PC-9 (cell line): ENCODE measurements around the gene CBX1. TPM values are rescaled to one million over a fixed set of nuclear protein-coding genes. Genes with fewer than 3 reads are reported as not detected.

Experiments used
- BruUV-seq: library from RNA; stranded (reverse); fragments of 400-500 nt; replicated peaks from 2 replicates; lab custom pipeline; 2021; lab: Mats Ljungman, UMichigan
- CTCF ChIA-PET: fragments of 300-600 bp; sonication (Branson Sonifier 250); formaldehyde crosslinking; loops from one replicate; lab custom pipeline; 2022; ENCODE audit warnings: antibody characterized with exemption; lab: Charles Lee
- POLR2A ChIA-PET: fragments of 300-600 bp; sonication (Branson Sonifier 250); formaldehyde crosslinking; loops from one replicate; lab custom pipeline; 2022; ENCODE audit warnings: antibody characterized with exemption; ENCODE audit not compliant: unreplicated experiment; lab: Charles Lee
- DNase-seq, 2 experiments: peaks; one replicate each; pipeline versions ENCODE4 v3.0.0 to v3.0.0-alpha.2; 2015 to 2022; ENCODE audit warnings: mixed read lengths in 1 of 2
- H2AFZ ChIP-seq: fragments of 200-600 bp; sonication (generic); 2 replicates; pipeline ENCODE4 v1.8.1; 2017; ENCODE audit warnings: antibody characterized with exemption
- H3F3A ChIP-seq: fragments of 200-600 bp; sonication (generic); 2 replicates; pipeline ENCODE4 v1.8.1; 2017; ENCODE audit warnings: antibody characterized with exemption, mild to moderate bottlenecking, low read depth; ENCODE audit not compliant: insufficient read depth
- H3K27ac ChIP-seq: fragments of 200-600 bp; sonication (generic); 2 replicates; pipeline ENCODE4 v1.6.1; 2016; ENCODE audit warnings: mixed run types
- H3K27me3 ChIP-seq: fragments of 200-600 bp; sonication (generic); 2 replicates; pipeline ENCODE4 v1.6.1; 2016; ENCODE audit warnings: low read depth, mixed run types; ENCODE audit not compliant: insufficient read depth
- H3K36me3 ChIP-seq: fragments of 200-600 bp; sonication (generic); 2 replicates; pipeline ENCODE4 v1.6.1; 2016; ENCODE audit warnings: low read depth, mixed run types
- H3K4me1 ChIP-seq: fragments of 200-600 bp; sonication (generic); replicated peaks from 2 replicates; pipeline ENCODE4 v1.6.1; 2016; ENCODE audit warnings: mixed run types; ENCODE audit not compliant: insufficient read depth
- H3K4me2 ChIP-seq: fragments of 200-600 bp; sonication (generic); 2 replicates; pipeline ENCODE4 v1.6.1; 2017; ENCODE audit warnings: mixed run types
- H3K4me3 ChIP-seq: fragments of 200-600 bp; sonication (generic); 2 replicates; pipeline ENCODE4 v1.6.1; 2016; ENCODE audit warnings: mixed run types
- H3K79me2 ChIP-seq: fragments of 200-600 bp; sonication (generic); 2 replicates; pipeline ENCODE4 v1.6.1; 2017; ENCODE audit warnings: low read depth, mixed run types
- H3K9me2 ChIP-seq: fragments of 200-600 bp; sonication (generic); 2 replicates; pipeline ENCODE4 v1.8.1; 2017; ENCODE audit warnings: mild to moderate bottlenecking; ENCODE audit not compliant: insufficient read depth
- H3K9me3 ChIP-seq: fragments of 200-600 bp; sonication (generic); 2 replicates; pipeline ENCODE4 v1.8.1; 2016; ENCODE audit warnings: low read depth; ENCODE audit not compliant: insufficient read depth
- H4K20me1 ChIP-seq: fragments of 200-600 bp; sonication (generic); 2 replicates; pipeline ENCODE4 v1.8.1; 2017; ENCODE audit not compliant: insufficient read depth
- CTCF ChIP-seq: fragments of 200-600 bp; sonication (generic); conservative IDR thresholded peaks from 2 replicates; pipeline ENCODE4 v1.6.1; 2017; ENCODE audit warnings: mixed run types, antibody characterized with exemption, mild to moderate bottlenecking, moderate library complexity
- EZH2 ChIP-seq: fragments of 200-600 bp; sonication (generic); IDR thresholded peaks from 2 replicates; pipeline ENCODE4 v1.8.0; 2017; ENCODE audit warnings: antibody characterized with exemption, low read depth
- intact Hi-C: fragments of 100-400 bp; cut with micrococcal nuclease; formaldehyde crosslinking; loops from one replicate; pipeline ENCODE4 v1.10.0; 2022; ENCODE audit not compliant: unreplicated experiment
- total RNA-seq: library from RNA; stranded (reverse); gene quantifications from 2 replicates; pipeline ENCODE4 v1.2.3, GENCODE V29; 2021

The CBX1 gene
- total RNA-seq, 1 experiment from 2014 or later: 93.9 TPM

- ChIA-PET POLR2A (no interaction called here), CTCF (interaction anchor here (0.6 to 0.8 kb wide), 2 partner anchors 47 to 156 kb away, joined by 3 read pairs; no protein-coding TSS in a partner anchor)
- no peaks in the 10 kb centered on the region for H3K9me2 ChIP-seq
- BruUV-seq: no TSS peak
- H3K4me1 ChIP-seq: peaks cover 15% of the 10 kb centered on the region
- no peaks in the 10 kb centered on the region; the same call in 1 of the 2 replicates for H3F3A ChIP-seq
- H3K9me3 ChIP-seq: no peaks in the 10 kb centered on the region
- intact Hi-C loops: no loop called here
- H3K27me3 ChIP-seq: no peaks in the 10 kb centered on the region
- H4K20me1 ChIP-seq: no peaks in the 10 kb centered on the region
- H3K4me3 ChIP-seq: no peak overlapping the region
- DNase-seq: no peak
- TF ChIP-seq EZH2 (no peak), CTCF (no peak)
- no peak overlapping the region for H2AFZ ChIP-seq
- H3K27ac ChIP-seq: no peak overlapping the region
- H3K4me2 ChIP-seq: no peak overlapping the region
- no peaks in the 10 kb centered on the region for H3K79me2 ChIP-seq
- peaks cover 14% of the 10 kb centered on the region for H3K36me3 ChIP-seq
These were observed 24.7 kb upstream of the CBX1 start for GRCh38 chr17:48125829-48126531.

GRCh38 chr17:48123776-48124388, 22.6 kb upstream of the CBX1 start:
- H3F3A ChIP-seq: no peaks in the 10 kb centered on the region; the same call in 1 of the 2 replicates
- no peaks in the 10 kb centered on the region for H3K79me2 ChIP-seq
- H3K27ac ChIP-seq: no peak overlapping the region
- no TSS peak for BruUV-seq
- no peak overlapping the region for H3K4me2 ChIP-seq
- no peak for DNase-seq
- no peak for TF ChIP-seq CTCF
- no peak for TF ChIP-seq EZH2
- intact Hi-C loops: no loop called here
- ChIA-PET CTCF (no interaction called here), POLR2A (interaction anchor here (0.5 kb wide), 1 partner anchor 74 kb away, joined by 5 read pairs; no protein-coding TSS in a partner anchor)
- no peaks in the 10 kb centered on the region for H4K20me1 ChIP-seq
- H3K9me3 ChIP-seq: no peaks in the 10 kb centered on the region
- peaks cover 15% of the 10 kb centered on the region for H3K4me1 ChIP-seq
- H3K36me3 ChIP-seq: peaks cover 16% of the 10 kb centered on the region
- H3K27me3 ChIP-seq: no peaks in the 10 kb centered on the region
- H2AFZ ChIP-seq: no peak overlapping the region
- no peak overlapping the region for H3K4me3 ChIP-seq
- no peaks in the 10 kb centered on the region for H3K9me2 ChIP-seq

- H3F3A ChIP-seq: no peaks in the 10 kb centered on the region; the same call in 1 of the 2 replicates
- BruUV-seq: no TSS peak
- DNase-seq: no peak
- no peaks in the 10 kb centered on the region for H3K9me3 ChIP-seq
- H3K27ac ChIP-seq: no peak overlapping the region
- no peaks in the 10 kb centered on the region for H3K9me2 ChIP-seq
- no peaks in the 10 kb centered on the region for H3K27me3 ChIP-seq
- H4K20me1 ChIP-seq: no peaks in the 10 kb centered on the region
- intact Hi-C loops: no loop called here
- H3K79me2 ChIP-seq: no peaks in the 10 kb centered on the region
- TF ChIP-seq EZH2 (no peak), CTCF (no peak)
- no peak overlapping the region for H3K4me3 ChIP-seq
- ChIA-PET CTCF (no interaction called here), POLR2A (interaction anchor here (0.6 kb wide), 1 partner anchor 15 kb away, joined by 3 read pairs; no protein-coding TSS in a partner anchor)
- peaks cover 15% of the 10 kb centered on the region for H3K4me1 ChIP-seq
- H2AFZ ChIP-seq: no peak overlapping the region
- no peak overlapping the region for H3K4me2 ChIP-seq
- H3K36me3 ChIP-seq: peaks cover 16% of the 10 kb centered on the region
These were observed 21.8 kb upstream of the CBX1 start for GRCh38 chr17:48123111-48123510.
